Osteocyte (in vitro differentiated cells): Measurements from ENCODE around the gene ETV3. TPM values are rescaled to one million over a fixed set of nuclear protein-coding genes. Genes with fewer than 3 reads are reported as not detected.

Source experiments
- DNase-seq: peaks from one replicate; pipeline ENCODE4 v3.0.0; 2021; ENCODE audit warnings: mixed read lengths; ENCODE audit not compliant: unreplicated experiment; ENCODE audit errors: extremely low spot score
- H3K27ac Mint-ChIP-seq: one replicate; pipeline ENCODE4 v1.8.0; 2021; ENCODE audit warnings: mild to moderate bottlenecking, mixed read lengths; ENCODE audit not compliant: unreplicated experiment
- H3K27me3 Mint-ChIP-seq: one replicate; pipeline ENCODE4 v1.8.0; 2021; ENCODE audit warnings: mixed read lengths; ENCODE audit not compliant: unreplicated experiment
- H3K36me3 Mint-ChIP-seq: one replicate; pipeline ENCODE4 v1.8.0; 2021; ENCODE audit warnings: mixed read lengths; ENCODE audit not compliant: unreplicated experiment
- H3K4me1 Mint-ChIP-seq: one replicate; pipeline ENCODE4 v1.8.0; 2021; ENCODE audit warnings: mixed read lengths; ENCODE audit not compliant: unreplicated experiment
- H3K4me3 Mint-ChIP-seq: one replicate; pipeline ENCODE4 v1.8.0; 2021; ENCODE audit warnings: mild to moderate bottlenecking, moderate library complexity, mixed read lengths; ENCODE audit not compliant: unreplicated experiment
- H3K9me3 Mint-ChIP-seq: one replicate; pipeline ENCODE4 v1.8.0; 2021; ENCODE audit warnings: mixed read lengths; ENCODE audit not compliant: unreplicated experiment
- total RNA-seq: library from RNA; stranded (reverse); gene quantifications from 2 replicates; pipeline ENCODE4 v1.2.1, GENCODE V29; 2021
- TF ChIP-seq, protein P1 (sequence below): fragments of 200-600 bp; sonication (generic); IDR thresholded peaks from 2 replicates; pipeline ENCODE4 v1.5.0; 2021; ENCODE audit warnings: antibody characterized with exemption, mild to moderate bottlenecking, moderate library complexity

Gene ETV3
- total RNA-seq, 1 donor from 2014 or later: 28.5 TPM

DNA sequence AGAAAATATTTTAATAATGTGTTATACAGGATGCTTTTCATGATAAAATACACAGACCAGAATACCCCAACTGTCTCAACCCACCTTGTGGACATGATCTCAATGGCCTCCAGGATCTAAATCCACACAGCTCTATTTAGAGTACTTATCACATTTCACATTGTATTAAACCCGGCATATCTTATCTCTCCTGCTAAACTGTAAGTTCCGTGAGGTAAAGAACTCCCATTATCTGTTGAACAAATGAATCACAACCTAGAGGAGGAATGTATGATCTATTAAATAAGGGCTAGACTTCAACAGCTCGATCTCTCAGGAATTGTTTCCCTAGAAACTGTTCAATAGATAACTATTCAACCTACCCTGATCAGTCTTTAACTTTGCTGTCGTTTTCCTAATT is 6.9 kb downstream of the ETV3 start:
- DNase-seq: no peak
- Mint-ChIP-seq H3K4me3 (no peak overlapping the region), H3K4me1 (peaks cover 10% of the 10 kb centered on the region), H3K27ac (no peak overlapping the region), H3K27me3 (no peaks in the 10 kb centered on the region), H3K9me3 (no peaks in the 10 kb centered on the region), H3K36me3 (peaks cover 55% of the 10 kb centered on the region)
- TF ChIP-seq, protein P1, sequence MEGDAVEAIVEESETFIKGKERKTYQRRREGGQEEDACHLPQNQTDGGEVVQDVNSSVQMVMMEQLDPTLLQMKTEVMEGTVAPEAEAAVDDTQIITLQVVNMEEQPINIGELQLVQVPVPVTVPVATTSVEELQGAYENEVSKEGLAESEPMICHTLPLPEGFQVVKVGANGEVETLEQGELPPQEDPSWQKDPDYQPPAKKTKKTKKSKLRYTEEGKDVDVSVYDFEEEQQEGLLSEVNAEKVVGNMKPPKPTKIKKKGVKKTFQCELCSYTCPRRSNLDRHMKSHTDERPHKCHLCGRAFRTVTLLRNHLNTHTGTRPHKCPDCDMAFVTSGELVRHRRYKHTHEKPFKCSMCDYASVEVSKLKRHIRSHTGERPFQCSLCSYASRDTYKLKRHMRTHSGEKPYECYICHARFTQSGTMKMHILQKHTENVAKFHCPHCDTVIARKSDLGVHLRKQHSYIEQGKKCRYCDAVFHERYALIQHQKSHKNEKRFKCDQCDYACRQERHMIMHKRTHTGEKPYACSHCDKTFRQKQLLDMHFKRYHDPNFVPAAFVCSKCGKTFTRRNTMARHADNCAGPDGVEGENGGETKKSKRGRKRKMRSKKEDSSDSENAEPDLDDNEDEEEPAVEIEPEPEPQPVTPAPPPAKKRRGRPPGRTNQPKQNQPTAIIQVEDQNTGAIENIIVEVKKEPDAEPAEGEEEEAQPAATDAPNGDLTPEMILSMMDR: no peak

DNA sequence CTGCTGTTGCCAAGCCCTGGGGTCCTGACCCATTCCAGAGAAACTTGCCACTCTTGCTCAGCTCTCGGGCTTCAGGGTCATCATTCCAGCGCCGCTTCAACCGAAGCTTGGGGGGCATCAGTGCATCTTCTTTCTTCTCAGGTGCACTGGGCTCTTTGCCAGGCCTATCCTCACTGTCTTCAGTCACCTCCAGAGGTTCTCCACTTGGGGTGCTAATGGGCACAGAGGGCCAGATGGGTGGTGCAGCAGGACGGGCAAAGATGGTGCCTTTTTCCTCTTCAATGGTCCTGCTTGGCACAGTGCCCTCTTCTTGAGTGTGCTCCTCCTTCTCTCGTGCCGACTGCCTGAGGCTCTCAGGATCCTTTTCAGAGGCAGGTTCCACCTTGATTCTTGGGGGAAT is 13.3 kb downstream of the ETV3 start:
- TF ChIP-seq, protein P1: no peak
- no peak for DNase-seq
- Mint-ChIP-seq H3K27ac (no peak overlapping the region), H3K4me1 (no peaks in the 10 kb centered on the region), H3K4me3 (no peak overlapping the region), H3K36me3 (peaks cover 39% of the 10 kb centered on the region), H3K27me3 (no peaks in the 10 kb centered on the region), H3K9me3 (no peaks in the 10 kb centered on the region)

DNA sequence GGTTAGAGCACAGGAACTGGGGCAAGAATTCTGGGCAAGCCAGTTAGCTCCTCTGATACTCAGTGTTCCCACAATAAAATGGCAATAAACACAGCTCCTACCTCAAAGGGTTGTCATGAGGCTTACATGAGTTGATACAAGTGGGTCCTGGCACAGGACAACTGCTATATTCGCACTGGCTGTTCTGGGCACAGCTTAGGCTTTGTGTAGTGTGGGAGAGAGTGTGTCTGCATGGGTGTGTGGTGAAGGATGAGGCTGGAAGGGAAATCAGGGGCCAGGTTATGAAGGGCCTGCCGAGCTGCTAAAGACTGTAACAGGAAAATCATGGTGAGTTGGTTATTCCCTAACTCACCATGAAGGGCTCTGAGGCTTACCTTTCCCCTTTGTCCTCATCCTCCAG is 18.7 kb downstream of the ETV3 start:
- Mint-ChIP-seq H3K36me3 (peaks cover 14% of the 10 kb centered on the region), H3K4me3 (no peak overlapping the region), H3K9me3 (no peaks in the 10 kb centered on the region), H3K4me1 (no peaks in the 10 kb centered on the region), H3K27me3 (no peaks in the 10 kb centered on the region), H3K27ac (no peak overlapping the region)
- no peak for DNase-seq
- TF ChIP-seq, protein P1: no peak

DNA sequence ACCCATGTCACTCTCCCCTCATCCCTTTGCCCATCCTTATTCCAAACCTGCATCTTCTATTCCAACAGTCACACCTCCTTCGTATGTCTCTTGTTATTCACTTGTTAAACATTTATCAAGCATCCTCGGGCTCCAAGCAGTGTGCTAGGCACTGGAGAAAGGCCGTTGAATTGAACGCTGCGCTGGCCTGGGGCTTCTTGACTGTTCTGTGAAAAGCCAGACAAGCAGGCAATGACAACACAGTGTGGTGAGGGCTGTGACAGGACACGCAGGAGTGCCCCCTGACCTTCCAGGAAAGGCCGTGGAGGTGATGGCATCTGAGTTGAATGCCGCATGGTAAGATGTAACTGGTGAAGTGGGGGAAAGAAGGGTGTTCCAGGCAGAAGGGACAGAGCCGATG is 19.2 kb downstream of the ETV3 start:
- DNase-seq: no peak
- H3K36me3 Mint-ChIP-seq: peaks cover 10% of the 10 kb centered on the region

DNA sequence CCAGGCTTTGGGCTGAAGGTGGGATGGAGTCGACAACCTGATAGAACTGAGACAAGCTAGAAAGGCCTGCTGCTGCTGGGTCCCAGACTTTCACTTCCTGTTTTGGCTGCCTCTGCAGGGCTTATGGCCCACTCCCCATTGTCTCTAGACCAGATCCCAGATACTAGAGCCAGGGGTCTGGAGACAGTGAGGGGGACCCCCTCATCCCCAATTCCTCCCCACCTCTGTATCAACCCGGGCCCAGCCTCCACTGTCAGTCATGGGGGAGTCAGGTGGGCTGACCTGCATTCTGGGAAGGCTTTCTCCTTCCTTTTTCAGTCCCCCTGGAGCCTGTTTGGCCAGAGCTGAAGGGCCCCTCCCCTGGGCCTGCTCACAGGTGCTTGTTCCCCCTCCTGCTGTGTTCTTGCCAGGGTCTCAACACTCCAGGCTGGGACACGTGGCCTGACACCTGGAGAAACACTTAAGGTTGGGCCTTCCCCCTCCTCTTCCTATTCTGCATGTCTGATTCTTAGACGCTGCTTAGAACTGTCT is 20.6 kb downstream of the ETV3 start:
- no peak overlapping the region for H3K4me3 Mint-ChIP-seq
- TF ChIP-seq, protein P1: no peak
- no peaks in the 10 kb centered on the region for H3K9me3 Mint-ChIP-seq
- no peak overlapping the region for H3K27ac Mint-ChIP-seq
- DNase-seq: no peak
- peaks cover 4% of the 10 kb centered on the region for H3K27me3 Mint-ChIP-seq
- peaks cover 1% of the 10 kb centered on the region for H3K36me3 Mint-ChIP-seq
- H3K4me1 Mint-ChIP-seq: no peaks in the 10 kb centered on the region

More for the DNA sequence above, 19.2 kb downstream of the ETV3 start:
- Mint-ChIP-seq H3K4me3 (no peak overlapping the region), H3K27me3 (no peaks in the 10 kb centered on the region), H3K4me1 (no peaks in the 10 kb centered on the region), H3K9me3 (no peaks in the 10 kb centered on the region), H3K27ac (no peak overlapping the region)
- TF ChIP-seq, protein P1: no peak
